Measurements from ENCODE around the gene C13orf42. TPM values are rescaled to one million over a fixed set of nuclear protein-coding genes. Genes with fewer than 3 reads are reported as not detected.

C13orf42 gene
- total RNA-seq, 1 experiment from 2014 or later: not detected

- no peak overlapping the region for H2AFZ ChIP-seq (ENCODE audit: low read depth, low read length, poor library complexity, severe bottlenecking)
- POLR2A ChIA-PET: no interaction called here
- no peak overlapping the region for H3K27ac ChIP-seq (ENCODE audit: low read depth, low read length)
- no TSS peak for BruUV-seq (replicated peaks)
- no peak overlapping the region for H3K4me2 ChIP-seq (ENCODE audit: low read length)
- H3K9ac ChIP-seq (ENCODE audit: low read length): no peak overlapping the region
- H3K79me2 ChIP-seq (ENCODE audit: insufficient read depth, low read length): no peaks in the 10 kb centered on the region
- no peaks in the 10 kb centered on the region for H3K9me2 ChIP-seq (ENCODE audit: insufficient read depth)
- RAD21 ChIA-PET (ENCODE audit: low non-redundant PET in 1 of 2, low total read pairs in 2 of 2, uncharacterized antibody in 2 of 2, unreplicated experiment in 2 of 2): no interaction called here
- no peak overlapping the region for H3K4me3 ChIP-seq (replicated peaks in 1 of 2; ENCODE audit: low read depth in 1 of 2, low read length in 2 of 2)
- CTCF ChIA-PET: interaction anchor here (1.3 kb wide), 1 partner anchor 245 kb away, joined by 3 read pairs; no protein-coding TSS in a partner anchor
- DNase-seq (ENCODE audit: low read depth, low spot score): no peak
- H3K9me3 ChIP-seq (ENCODE audit: control insufficient read depth in 1 of 2, insufficient read depth in 1 of 2, low read depth in 1 of 2, low read length in 2 of 2): no peaks in the 10 kb centered on the region
- TF ChIP-seq SIN3A (IDR thresholded peaks at IDR 0.05; ENCODE audit: low read depth): no peak
- no peak for TF ChIP-seq EZH2 (IDR thresholded peaks at IDR 0.05)
- TF ChIP-seq TCF7L2 (IDR thresholded peaks at IDR 0.05; ENCODE audit: borderline replicate concordance, extremely low read depth, insufficient read depth, insufficient read length): no peak
- no peaks in the 10 kb centered on the region for H3K4me1 ChIP-seq (ENCODE audit: control insufficient read depth in 1 of 2, insufficient read depth in 2 of 2, low read length in 2 of 2)
- ATAC-seq: no peak
- intact Hi-C loops (cut with micrococcal nuclease): no loop called here
- H4K20me1 ChIP-seq (ENCODE audit: insufficient read depth): no peaks in the 10 kb centered on the region
- H3K36me3 ChIP-seq (ENCODE audit: control insufficient read depth in 1 of 2, insufficient read depth in 2 of 2, low read length in 2 of 2): no peaks in the 10 kb centered on the region
- no peaks in the 10 kb centered on the region for H3K27me3 ChIP-seq (ENCODE audit: insufficient read depth, low read length)
Measured at GRCh38 chr13:51041126-51041525, 69.9 kb downstream of the C13orf42 start.

- ATAC-seq (no peak), DNase-seq (ENCODE audit: low read depth, low spot score) (no peak)
- ChIA-PET CTCF (no interaction called here), RAD21 (ENCODE audit: low non-redundant PET in 1 of 2, low total read pairs in 2 of 2, uncharacterized antibody in 2 of 2, unreplicated experiment in 2 of 2) (no interaction called here), POLR2A (no interaction called here)
- TF ChIP-seq EZH2phosphoT487 (IDR thresholded peaks at IDR 0.05; ENCODE audit: borderline replicate concordance) (no peak), CTCF (IDR thresholded peaks at IDR 0.05 in 2 of 3, conservative IDR thresholded peaks at IDR 0.05 in 1 of 3; ENCODE audit: borderline replicate concordance in 1 of 3, insufficient read depth in 1 of 3, low read depth in 2 of 3, low read length in 2 of 3) (no peak), SRF (IDR thresholded peaks at IDR 0.05; ENCODE audit: low read depth) (no peak), TCF7L2 (IDR thresholded peaks at IDR 0.05; ENCODE audit: borderline replicate concordance, extremely low read depth, insufficient read depth, insufficient read length) (no peak), CBX3 (IDR thresholded peaks at IDR 0.05; ENCODE audit: low read depth) (no peak), MAX (IDR thresholded peaks at IDR 0.05) (no peak), EGR1 (IDR thresholded peaks at IDR 0.05; ENCODE audit: low read depth) (no peak), SIN3A (IDR thresholded peaks at IDR 0.05; ENCODE audit: low read depth) (no peak), ATF3 (IDR thresholded peaks at IDR 0.05) (no peak), ZNF274 (IDR thresholded peaks at IDR 0.05; ENCODE audit: low read depth, low read length) (no peak), YY1 (IDR thresholded peaks at IDR 0.05; ENCODE audit: extremely low read depth, insufficient replicate concordance, low read depth, low read length) (no peak), ELF1 (IDR thresholded peaks at IDR 0.05; ENCODE audit: borderline replicate concordance, low read depth) (no peak), JUND (IDR thresholded peaks at IDR 0.05) (no peak), POLR2A (IDR thresholded peaks at IDR 0.05; ENCODE audit: borderline replicate concordance, extremely low read depth, insufficient read depth, insufficient read length) (no peak), SP1 (IDR thresholded peaks at IDR 0.05; ENCODE audit: low read depth) (no peak), ZFX (IDR thresholded peaks at IDR 0.05) (no peak), CEBPB (IDR thresholded peaks at IDR 0.05; ENCODE audit: low read depth) (no peak), EZH2 (IDR thresholded peaks at IDR 0.05) (no peak), FOSL1 (IDR thresholded peaks at IDR 0.05; ENCODE audit: low read depth) (no peak), RAD21 (IDR thresholded peaks at IDR 0.05; ENCODE audit: low read depth) (no peak)
- Histone ChIP-seq H3K9me3 (ENCODE audit: control insufficient read depth in 1 of 2, insufficient read depth in 1 of 2, low read depth in 1 of 2, low read length in 2 of 2) (no peaks in the 10 kb centered on the region), H3K4me1 (ENCODE audit: control insufficient read depth in 1 of 2, insufficient read depth in 2 of 2, low read length in 2 of 2) (no peaks in the 10 kb centered on the region), H2AFZ (ENCODE audit: low read depth, low read length, poor library complexity, severe bottlenecking) (no peak overlapping the region), H3K79me2 (ENCODE audit: insufficient read depth, low read length) (no peaks in the 10 kb centered on the region), H3K4me3 (replicated peaks in 1 of 2; ENCODE audit: low read depth in 1 of 2, low read length in 2 of 2) (no peak overlapping the region), H3K36me3 (ENCODE audit: control insufficient read depth in 1 of 2, insufficient read depth in 2 of 2, low read length in 2 of 2) (no peaks in the 10 kb centered on the region), H4K20me1 (ENCODE audit: insufficient read depth) (no peaks in the 10 kb centered on the region), H3K9me2 (ENCODE audit: insufficient read depth) (no peaks in the 10 kb centered on the region), H3K4me2 (ENCODE audit: low read length) (no peak overlapping the region), H3K9ac (ENCODE audit: low read length) (no peak overlapping the region), H3K27ac (ENCODE audit: low read depth, low read length) (no peak overlapping the region), H3K27me3 (ENCODE audit: insufficient read depth, low read length) (no peaks in the 10 kb centered on the region)
- intact Hi-C loops (cut with micrococcal nuclease): no loop called here
- no TSS peak for BruUV-seq (replicated peaks)
Measured at GRCh38 chr13:51040431-51040830, 70.6 kb downstream of the C13orf42 start.
